ENCODE results near the gene NR3C2.

DNA sequence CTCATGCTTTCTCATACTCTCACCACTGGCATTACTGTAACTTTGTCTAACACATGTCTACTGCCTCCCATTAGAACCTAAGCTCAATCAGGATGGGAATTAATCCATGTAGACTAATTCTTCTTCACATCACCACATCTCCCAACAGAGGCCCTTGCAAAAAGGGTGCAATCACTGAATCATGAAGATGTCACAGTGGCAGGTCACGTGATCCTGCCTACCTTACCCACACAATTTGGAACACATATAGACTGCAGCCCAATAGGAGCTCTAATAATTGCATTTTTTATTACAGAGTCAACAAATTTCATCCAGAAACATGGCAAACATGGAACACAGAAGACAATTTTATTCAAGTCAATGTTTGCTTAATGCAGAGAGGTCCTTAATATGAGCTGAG lies 146.6 kb downstream of the NR3C2 start:
- TF ChIP-seq EZH2 (IDR thresholded peaks at IDR 0.05) (no peak), POLR2AphosphoS5 (IDR thresholded peaks at IDR 0.05; ENCODE audit: borderline replicate concordance, low read depth, low read length) (no peak), FOXP2 (optimal IDR thresholded peaks at IDR 0.05; ENCODE audit: control extremely low read depth, extremely low read length, insufficient read depth) (no peak)
